ENCODE data around the gene STK11.

DNA sequence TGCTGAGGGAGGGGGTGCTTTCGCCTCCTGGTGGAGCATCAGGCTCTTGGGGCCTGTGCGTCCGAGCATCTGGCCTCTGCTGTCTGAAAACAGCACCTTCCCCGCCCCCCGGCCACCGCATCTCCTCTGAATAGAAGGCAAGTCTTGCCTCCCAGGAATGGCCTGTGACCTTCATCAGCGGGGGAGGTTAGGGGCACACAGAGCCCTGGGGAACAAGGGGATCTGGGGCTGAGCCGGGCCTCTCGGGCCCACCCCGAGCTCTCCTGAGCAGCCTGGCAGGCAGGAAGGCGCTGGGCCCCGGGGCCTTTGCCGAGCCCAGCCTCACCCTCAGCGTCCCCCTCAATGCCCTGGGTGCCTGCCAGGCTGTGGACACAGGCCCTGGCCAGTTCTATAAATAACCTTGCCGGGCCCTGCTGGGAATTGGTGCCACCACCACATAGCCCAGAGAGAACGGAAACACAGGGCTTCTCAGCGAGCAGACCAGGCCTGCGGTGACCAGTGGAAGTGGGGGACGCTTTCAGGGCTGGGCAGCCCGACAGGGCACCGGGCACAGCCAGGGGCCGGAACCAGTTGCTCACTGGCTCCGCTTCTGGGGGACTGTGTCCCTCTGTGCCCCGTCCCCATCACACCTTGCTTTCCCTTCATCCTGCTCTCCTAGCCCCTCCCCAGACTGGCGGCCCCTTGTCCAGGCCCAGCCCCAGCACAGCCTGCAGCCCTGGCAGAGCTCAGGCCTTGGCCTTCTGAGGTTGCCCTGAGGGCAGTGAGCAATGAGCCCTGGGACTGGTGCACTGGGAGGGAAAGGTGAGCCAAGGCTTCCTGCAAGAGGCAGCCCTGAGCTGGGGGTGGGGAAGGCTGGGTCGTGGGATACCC, 9.5 kb downstream of the STK11 start:
- TF ChIP-seq FOXM1 (IDR thresholded peaks at IDR 0.05; ENCODE audit: borderline replicate concordance) = no peak
- TF ChIP-seq FOXK2 (IDR thresholded peaks at IDR 0.05) = no peak
- TF ChIP-seq HDGF (IDR thresholded peaks at IDR 0.05; ENCODE audit: borderline replicate concordance) = no peak
- no peak for TF ChIP-seq TARDBP (IDR thresholded peaks at IDR 0.05)
- no peak for TF ChIP-seq SP1 (IDR thresholded peaks at IDR 0.05)
- TF ChIP-seq, protein P1, sequence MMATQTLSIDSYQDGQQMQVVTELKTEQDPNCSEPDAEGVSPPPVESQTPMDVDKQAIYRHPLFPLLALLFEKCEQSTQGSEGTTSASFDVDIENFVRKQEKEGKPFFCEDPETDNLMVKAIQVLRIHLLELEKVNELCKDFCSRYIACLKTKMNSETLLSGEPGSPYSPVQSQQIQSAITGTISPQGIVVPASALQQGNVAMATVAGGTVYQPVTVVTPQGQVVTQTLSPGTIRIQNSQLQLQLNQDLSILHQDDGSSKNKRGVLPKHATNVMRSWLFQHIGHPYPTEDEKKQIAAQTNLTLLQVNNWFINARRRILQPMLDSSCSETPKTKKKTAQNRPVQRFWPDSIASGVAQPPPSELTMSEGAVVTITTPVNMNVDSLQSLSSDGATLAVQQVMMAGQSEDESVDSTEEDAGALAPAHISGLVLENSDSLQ (IDR thresholded peaks at IDR 0.05) = no peak
- TF ChIP-seq ZNF384 (IDR thresholded peaks at IDR 0.05) = no peak
- no peak for TF ChIP-seq BHLHE40 (IDR thresholded peaks at IDR 0.05; ENCODE audit: borderline replicate concordance)
- TF ChIP-seq ELF4 (IDR thresholded peaks at IDR 0.05) = no peak
- no peak for TF ChIP-seq NFRKB (IDR thresholded peaks at IDR 0.05)
- TF ChIP-seq SUZ12 (IDR thresholded peaks at IDR 0.05) = no peak

All from HEK293T (cell line).